ENCODE measurements around the gene ABTB2.
"Not testable (repeated sequence)": the region's sequence is repeated elsewhere in the genome, so short reads cannot be mapped to it uniquely, and the experiment has no call there.

ABTB2 gene

GRCh38 chr11:34256626-34257025 lies 101.2 kb downstream of the ABTB2 start:
- no peak for FAIRE-seq

GRCh38 chr11:34256150-34256549 lies 101.7 kb downstream of the ABTB2 start:
- FAIRE-seq: no peak

- FAIRE-seq: no peak
Measured at GRCh38 chr11:34255101-34255500, 102.7 kb downstream of the ABTB2 start.

- no peak for FAIRE-seq
Measured at GRCh38 chr11:34254011-34254410, 103.8 kb downstream of the ABTB2 start.

- no peak for FAIRE-seq
Measured at GRCh38 chr11:34252651-34253050, 105.2 kb downstream of the ABTB2 start.

GRCh38 chr11:34252015-34252414 lies 105.8 kb downstream of the ABTB2 start:
- no peak for FAIRE-seq

- FAIRE-seq: no peak
Measured at GRCh38 chr11:34251589-34251980, 106.2 kb downstream of the ABTB2 start.

GRCh38 chr11:34250732-34251588 lies 106.8 kb downstream of the ABTB2 start:
- FAIRE-seq: no peak

- no peak for FAIRE-seq
Measured at GRCh38 chr11:34250211-34250610, 107.6 kb downstream of the ABTB2 start.

GRCh38 chr11:34249439-34249838 lies 108.4 kb downstream of the ABTB2 start:
- FAIRE-seq: no peak

- not testable (repeated sequence) for FAIRE-seq
Measured at GRCh38 chr11:34246511-34246910, 111.3 kb downstream of the ABTB2 start.

- FAIRE-seq: no peak
Measured at GRCh38 chr11:34245041-34245440, 112.8 kb downstream of the ABTB2 start.

- FAIRE-seq: no peak
Measured at GRCh38 chr11:34243600-34244464, 114.0 kb downstream of the ABTB2 start.

- FAIRE-seq: no peak
Measured at GRCh38 chr11:34242037-34242625, 115.7 kb downstream of the ABTB2 start.

GRCh38 chr11:34240150-34240494 lies 117.7 kb downstream of the ABTB2 start:
- no peak for FAIRE-seq

GRCh38 chr11:34239465-34240149 lies 118.2 kb downstream of the ABTB2 start:
- no peak for FAIRE-seq

- FAIRE-seq: no peak
Measured at GRCh38 chr11:34238966-34239365, 118.8 kb downstream of the ABTB2 start.

- FAIRE-seq: no peak
Measured at GRCh38 chr11:34238533-34238932, 119.3 kb downstream of the ABTB2 start.

GRCh38 chr11:34236572-34236971 lies 121.2 kb downstream of the ABTB2 start:
- no peak for FAIRE-seq

GRCh38 chr11:34235591-34236071 lies 122.2 kb downstream of the ABTB2 start:
- no peak for FAIRE-seq

- FAIRE-seq: no peak
Measured at GRCh38 chr11:34235189-34235588, 122.6 kb downstream of the ABTB2 start.

GRCh38 chr11:34234086-34234740 lies 123.6 kb downstream of the ABTB2 start:
- no peak for FAIRE-seq

Measured in endometrium (tissue), 2 donors.